ENCODE measurements around the gene ZNF433.

GRCh38 chr19:12064590-12065538 lies 29.4 kb upstream of the ZNF433 start, which contains the start of gene ZNF844:
- no peak for TF ChIP-seq CTCF (conservative IDR thresholded peaks at IDR 0.05; ENCODE audit: low read depth in 2 of 2)
- TF ChIP-seq REST (IDR thresholded peaks at IDR 0.05; ENCODE audit: unreplicated experiment) = no peak
- peak; percentile 98 for TF ChIP-seq POLR2AphosphoS5 (IDR thresholded peaks at IDR 0.05; ENCODE audit: low read depth)

Data from GM23338 (cell line).